WTC11 (cell line): ENCODE results near the gene CLN5. TPM values are rescaled to one million over a fixed set of nuclear protein-coding genes. Genes with fewer than 3 reads are reported as not detected.

Source experiments
- ATAC-seq: fragments of 200-7000 bp; cut with Tn5 transposase; 2 replicates; pipeline ENCODE4 v1.10.0; 2021; ENCODE audit warnings: mild to moderate bottlenecking, moderate library complexity
- CTCF ChIA-PET: fragments of 300-600 bp; sonication (Branson Sonifier 250); formaldehyde crosslinking; loops from one replicate; lab custom pipeline; 2021; ENCODE audit warnings: antibody characterized with exemption; lab: Charles Lee
- POLR2A ChIA-PET: fragments of 350-600 bp; sonication (Branson Sonifier 250); formaldehyde crosslinking; loops from one replicate; lab custom pipeline; 2021; ENCODE audit warnings: antibody characterized with exemption; lab: Charles Lee
- DNase-seq: peaks from one replicate; pipeline ENCODE4 v3.0.0; 2021; ENCODE audit warnings: low spot score
- H3K27ac Mint-ChIP-seq: 2 replicates; pipeline ENCODE4 v1.8.0; 2021; ENCODE audit warnings: mixed read lengths
- H3K27me3 Mint-ChIP-seq: 2 replicates; pipeline ENCODE4 v1.8.0; 2021; ENCODE audit warnings: low read depth, mild to moderate bottlenecking, moderate library complexity, mixed read lengths
- H3K36me3 Mint-ChIP-seq: 2 replicates; pipeline ENCODE4 v1.8.0; 2021; ENCODE audit warnings: mixed read lengths
- H3K4me1 Mint-ChIP-seq: 2 replicates; pipeline ENCODE4 v1.8.0; 2022; ENCODE audit warnings: mixed read lengths
- H3K4me3 Mint-ChIP-seq: 2 replicates; pipeline ENCODE4 v1.8.0; 2021; ENCODE audit warnings: mild to moderate bottlenecking, moderate library complexity, mixed read lengths
- H3K9me3 Mint-ChIP-seq: 2 replicates; pipeline ENCODE4 v1.8.0; 2021; ENCODE audit warnings: mixed read lengths
- ATF1 ChIP-seq: sonication (generic); formaldehyde crosslinking; IDR thresholded peaks from 2 replicates; pipeline ENCODE4 v1.8.1; 2023; ENCODE audit warnings: mild to moderate bottlenecking, moderate library complexity, missing genetic modification reagents
- ATF2 ChIP-seq: sonication (generic); formaldehyde crosslinking; IDR thresholded peaks from 2 replicates; pipeline ENCODE4 v1.8.1; 2022; ENCODE audit warnings: low read depth, missing genetic modification reagents, borderline replicate concordance
- CREB1 ChIP-seq: sonication (generic); formaldehyde crosslinking; IDR thresholded peaks from 2 replicates; pipeline ENCODE4 v1.8.0; 2023; ENCODE audit warnings: mild to moderate bottlenecking, missing genetic modification reagents
- CREM ChIP-seq: sonication (generic); formaldehyde crosslinking; IDR thresholded peaks from 2 replicates; pipeline ENCODE4 v1.8.1; 2022; ENCODE audit warnings: mild to moderate bottlenecking, missing genetic modification reagents, moderate library complexity
- E2F5 ChIP-seq: sonication (generic); formaldehyde crosslinking; IDR thresholded peaks from 2 replicates; pipeline ENCODE4 v1.8.1; 2022; ENCODE audit warnings: mild to moderate bottlenecking, moderate library complexity, missing genetic modification reagents
- ELF4 ChIP-seq: sonication (generic); formaldehyde crosslinking; IDR thresholded peaks from 2 replicates; pipeline ENCODE4 v1.8.1; 2022; ENCODE audit warnings: low read depth, mild to moderate bottlenecking, moderate library complexity, missing genetic modification reagents
- FOXJ3 ChIP-seq: sonication (generic); formaldehyde crosslinking; IDR thresholded peaks from 2 replicates; pipeline ENCODE4 v1.9.0; 2021; ENCODE audit warnings: missing genetic modification reagents, mild to moderate bottlenecking, borderline replicate concordance
- HMGA2 ChIP-seq: fragments of 250-450 bp; sonication (Bioruptor Pico); IDR thresholded peaks from 2 replicates; pipeline ENCODE4 v1.4.0; 2021; ENCODE audit warnings: mild to moderate bottlenecking, moderate library complexity
- NFATC4 ChIP-seq: fragments of 250-450 bp; sonication (Bioruptor Pico); IDR thresholded peaks from 2 replicates; pipeline ENCODE4 v1.9.0; 2021; ENCODE audit warnings: mild to moderate bottlenecking
- NFYB ChIP-seq: sonication (generic); formaldehyde crosslinking; conservative IDR thresholded peaks from 2 replicates; pipeline ENCODE4 v1.8.0; 2022; ENCODE audit warnings: low read depth, missing genetic modification reagents
- NR3C1 ChIP-seq: sonication (generic); formaldehyde crosslinking; conservative IDR thresholded peaks from 2 replicates; pipeline ENCODE4 v1.8.1; 2023; ENCODE audit warnings: low read depth, mild to moderate bottlenecking, missing genetic modification reagents
- PRRX2 ChIP-seq: fragments of 250-450 bp; sonication (Bioruptor Pico); IDR thresholded peaks from 2 replicates; pipeline ENCODE4 v1.8.0; 2021; ENCODE audit warnings: mild to moderate bottlenecking
- RELA ChIP-seq: sonication (generic); formaldehyde crosslinking; IDR thresholded peaks from 2 replicates; pipeline ENCODE4 v1.8.1; 2022; ENCODE audit warnings: missing genetic modification reagents, mild to moderate bottlenecking, borderline replicate concordance
- SMAD3 ChIP-seq: sonication (generic); formaldehyde crosslinking; IDR thresholded peaks from 2 replicates; pipeline ENCODE4 v1.8.0; 2022; ENCODE audit warnings: missing genetic modification reagents, mild to moderate bottlenecking, borderline replicate concordance
- SOX15 ChIP-seq: fragments of 250-450 bp; sonication (Bioruptor Pico); IDR thresholded peaks from 2 replicates; pipeline ENCODE4 v1.9.0; 2021; ENCODE audit warnings: mild to moderate bottlenecking
- TEAD4 ChIP-seq: sonication (generic); formaldehyde crosslinking; IDR thresholded peaks from 2 replicates; pipeline ENCODE4 v1.8.0; 2022; ENCODE audit warnings: mild to moderate bottlenecking, missing genetic modification reagents
- USF1 ChIP-seq: sonication (generic); formaldehyde crosslinking; IDR thresholded peaks from 2 replicates; pipeline ENCODE4 v1.8.0; 2022; ENCODE audit warnings: mild to moderate bottlenecking, missing genetic modification reagents
- ZNF532 ChIP-seq: fragments of 250-450 bp; sonication (Bioruptor Pico); IDR thresholded peaks from 2 replicates; pipeline ENCODE4 v1.9.0; 2021; ENCODE audit warnings: mild to moderate bottlenecking, borderline replicate concordance
- total RNA-seq: library from RNA; stranded (reverse); gene quantifications from 3 replicates; pipeline ENCODE4 v1.2.3, GENCODE V29; 2021
- TF ChIP-seq, protein P1 (sequence below): sonication (generic); formaldehyde crosslinking; IDR thresholded peaks from 2 replicates; pipeline ENCODE4 v1.8.0; 2023; ENCODE audit warnings: missing genetic modification reagents
- TF ChIP-seq, protein P2 (sequence below): sonication (generic); formaldehyde crosslinking; IDR thresholded peaks from 2 replicates; pipeline ENCODE4 v1.8.1; 2023; ENCODE audit warnings: mild to moderate bottlenecking, missing genetic modification reagents
- TF ChIP-seq, protein P3 (sequence below): fragments of 250-450 bp; sonication (Bioruptor Pico); IDR thresholded peaks from 2 replicates; pipeline ENCODE4 v1.9.0; 2021; ENCODE audit warnings: mild to moderate bottlenecking
- TF ChIP-seq, protein P4 (sequence below): sonication (generic); formaldehyde crosslinking; IDR thresholded peaks from 2 replicates; pipeline ENCODE4 v1.8.1; 2022; ENCODE audit warnings: mild to moderate bottlenecking, missing genetic modification reagents, moderate library complexity, borderline replicate concordance
- TF ChIP-seq, protein P5 (sequence below): sonication (generic); formaldehyde crosslinking; IDR thresholded peaks from 2 replicates; pipeline ENCODE4 v1.8.1; 2023; ENCODE audit warnings: mild to moderate bottlenecking, moderate library complexity, missing genetic modification reagents

Gene CLN5
- total RNA-seq, 1 experiment from 2014 or later, result 9.2 TPM

DNA sequence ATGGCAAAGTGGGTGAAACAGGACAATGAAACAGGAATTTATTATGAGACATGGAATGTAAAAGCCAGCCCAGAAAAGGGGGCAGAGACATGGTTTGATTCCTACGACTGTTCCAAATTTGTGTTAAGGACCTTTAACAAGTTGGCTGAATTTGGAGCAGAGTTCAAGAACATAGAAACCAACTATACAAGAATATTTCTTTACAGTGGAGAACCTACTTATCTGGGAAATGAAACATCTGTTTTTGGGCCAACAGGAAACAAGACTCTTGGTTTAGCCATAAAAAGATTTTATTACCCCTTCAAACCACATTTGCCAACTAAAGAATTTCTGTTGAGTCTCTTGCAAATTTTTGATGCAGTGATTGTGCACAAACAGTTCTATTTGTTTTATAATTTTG is 8.6 kb downstream of the CLN5 start:
- Mint-ChIP-seq H3K27me3 (no peaks in the 10 kb centered on the region), H3K9me3 (no peaks in the 10 kb centered on the region), H3K4me1 (peaks cover 3% of the 10 kb centered on the region; the same call in 1 of the 2 replicates), H3K36me3 (peaks cover 16% of the 10 kb centered on the region), H3K27ac (no peak overlapping the region), H3K4me3 (no peak overlapping the region)
- no peak for TF ChIP-seq NFATC4 (CRISPR knock-in tag)
- TF ChIP-seq ATF2, result no peak
- no peak for TF ChIP-seq E2F5 (CRISPR knock-in tag)
- TF ChIP-seq, protein P1, sequence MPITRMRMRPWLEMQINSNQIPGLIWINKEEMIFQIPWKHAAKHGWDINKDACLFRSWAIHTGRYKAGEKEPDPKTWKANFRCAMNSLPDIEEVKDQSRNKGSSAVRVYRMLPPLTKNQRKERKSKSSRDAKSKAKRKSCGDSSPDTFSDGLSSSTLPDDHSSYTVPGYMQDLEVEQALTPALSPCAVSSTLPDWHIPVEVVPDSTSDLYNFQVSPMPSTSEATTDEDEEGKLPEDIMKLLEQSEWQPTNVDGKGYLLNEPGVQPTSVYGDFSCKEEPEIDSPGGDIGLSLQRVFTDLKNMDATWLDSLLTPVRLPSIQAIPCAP (CRISPR knock-in tag), result no peak
- TF ChIP-seq ATF1 (CRISPR knock-in tag), result no peak
- no peak for TF ChIP-seq NR3C1
- no peak for TF ChIP-seq SMAD3 (CRISPR knock-in tag)
- no peak for TF ChIP-seq CREB1 (CRISPR knock-in tag)
- no peak for TF ChIP-seq ELF4 (CRISPR knock-in tag)
- TF ChIP-seq, protein P2, sequence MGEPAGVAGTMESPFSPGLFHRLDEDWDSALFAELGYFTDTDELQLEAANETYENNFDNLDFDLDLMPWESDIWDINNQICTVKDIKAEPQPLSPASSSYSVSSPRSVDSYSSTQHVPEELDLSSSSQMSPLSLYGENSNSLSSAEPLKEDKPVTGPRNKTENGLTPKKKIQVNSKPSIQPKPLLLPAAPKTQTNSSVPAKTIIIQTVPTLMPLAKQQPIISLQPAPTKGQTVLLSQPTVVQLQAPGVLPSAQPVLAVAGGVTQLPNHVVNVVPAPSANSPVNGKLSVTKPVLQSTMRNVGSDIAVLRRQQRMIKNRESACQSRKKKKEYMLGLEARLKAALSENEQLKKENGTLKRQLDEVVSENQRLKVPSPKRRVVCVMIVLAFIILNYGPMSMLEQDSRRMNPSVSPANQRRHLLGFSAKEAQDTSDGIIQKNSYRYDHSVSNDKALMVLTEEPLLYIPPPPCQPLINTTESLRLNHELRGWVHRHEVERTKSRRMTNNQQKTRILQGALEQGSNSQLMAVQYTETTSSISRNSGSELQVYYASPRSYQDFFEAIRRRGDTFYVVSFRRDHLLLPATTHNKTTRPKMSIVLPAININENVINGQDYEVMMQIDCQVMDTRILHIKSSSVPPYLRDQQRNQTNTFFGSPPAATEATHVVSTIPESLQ, result no peak
- no peak for TF ChIP-seq RELA
- TF ChIP-seq, protein P3, sequence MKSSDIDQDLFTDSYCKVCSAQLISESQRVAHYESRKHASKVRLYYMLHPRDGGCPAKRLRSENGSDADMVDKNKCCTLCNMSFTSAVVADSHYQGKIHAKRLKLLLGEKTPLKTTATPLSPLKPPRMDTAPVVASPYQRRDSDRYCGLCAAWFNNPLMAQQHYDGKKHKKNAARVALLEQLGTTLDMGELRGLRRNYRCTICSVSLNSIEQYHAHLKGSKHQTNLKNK (CRISPR knock-in tag), result no peak
- TF ChIP-seq SOX15 (CRISPR knock-in tag), result no peak
- no peak for ATAC-seq
- no peak for DNase-seq
- ChIA-PET POLR2A (no interaction called here), CTCF (no interaction called here)

DNA sequence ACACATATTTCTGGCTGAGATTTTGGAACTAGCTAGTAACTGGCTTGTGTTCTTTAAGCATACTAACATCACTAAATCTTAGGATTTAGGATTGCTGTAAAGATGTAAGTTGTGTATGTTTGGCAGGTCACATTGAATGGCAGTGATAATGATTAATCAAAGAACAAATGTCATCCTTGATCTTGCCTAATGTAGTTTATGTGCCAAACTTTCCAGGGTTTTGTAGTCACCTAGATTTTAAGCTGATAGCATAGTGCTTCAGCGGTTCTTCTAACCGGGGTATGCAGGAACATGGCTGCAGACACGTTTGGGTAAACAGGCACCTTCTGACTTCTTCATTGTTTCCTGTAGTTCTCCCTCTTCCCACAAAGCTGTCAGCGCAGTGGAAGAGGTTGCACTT is 9.7 kb downstream of the CLN5 start:
- no peak for ATAC-seq
- CTCF ChIA-PET, result interaction anchor here (0.7 to 2.2 kb wide), 5 partner anchors 9 to 136 kb away, joined by 3 to 12 read pairs (median 3); partner anchors contain the start of gene CLN5
- peak overlapping the region; percentile 73; the same call in 1 of the 2 replicates for H3K27ac Mint-ChIP-seq
- TF ChIP-seq CREM (CRISPR knock-in tag) (no peak), TEAD4 (CRISPR knock-in tag) (no peak), ZNF532 (no peak), PRRX2 (no peak), NFYB (CRISPR knock-in tag) (no peak), HMGA2 (CRISPR knock-in tag) (no peak), USF1 (no peak), FOXJ3 (CRISPR knock-in tag) (no peak)
- TF ChIP-seq, protein P4, sequence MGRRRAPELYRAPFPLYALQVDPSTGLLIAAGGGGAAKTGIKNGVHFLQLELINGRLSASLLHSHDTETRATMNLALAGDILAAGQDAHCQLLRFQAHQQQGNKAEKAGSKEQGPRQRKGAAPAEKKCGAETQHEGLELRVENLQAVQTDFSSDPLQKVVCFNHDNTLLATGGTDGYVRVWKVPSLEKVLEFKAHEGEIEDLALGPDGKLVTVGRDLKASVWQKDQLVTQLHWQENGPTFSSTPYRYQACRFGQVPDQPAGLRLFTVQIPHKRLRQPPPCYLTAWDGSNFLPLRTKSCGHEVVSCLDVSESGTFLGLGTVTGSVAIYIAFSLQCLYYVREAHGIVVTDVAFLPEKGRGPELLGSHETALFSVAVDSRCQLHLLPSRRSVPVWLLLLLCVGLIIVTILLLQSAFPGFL (CRISPR knock-in tag), result no peak
- TF ChIP-seq, protein P5, sequence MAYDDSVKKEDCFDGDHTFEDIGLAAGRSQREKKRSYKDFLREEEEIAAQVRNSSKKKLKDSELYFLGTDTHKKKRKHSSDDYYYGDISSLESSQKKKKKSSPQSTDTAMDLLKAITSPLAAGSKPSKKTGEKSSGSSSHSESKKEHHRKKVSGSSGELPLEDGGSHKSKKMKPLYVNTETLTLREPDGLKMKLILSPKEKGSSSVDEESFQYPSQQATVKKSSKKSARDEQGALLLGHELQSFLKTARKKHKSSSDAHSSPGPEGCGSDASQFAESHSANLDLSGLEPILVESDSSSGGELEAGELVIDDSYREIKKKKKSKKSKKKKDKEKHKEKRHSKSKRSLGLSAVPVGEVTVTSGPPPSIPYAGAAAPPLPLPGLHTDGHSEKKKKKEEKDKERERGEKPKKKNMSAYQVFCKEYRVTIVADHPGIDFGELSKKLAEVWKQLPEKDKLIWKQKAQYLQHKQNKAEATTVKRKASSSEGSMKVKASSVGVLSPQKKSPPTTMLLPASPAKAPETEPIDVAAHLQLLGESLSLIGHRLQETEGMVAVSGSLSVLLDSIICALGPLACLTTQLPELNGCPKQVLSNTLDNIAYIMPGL (CRISPR knock-in tag), result no peak

More for the DNA sequence above, 9.7 kb downstream of the CLN5 start:
- no peak overlapping the region for H3K4me3 Mint-ChIP-seq
- H3K9me3 Mint-ChIP-seq, result no peaks in the 10 kb centered on the region
- no peaks in the 10 kb centered on the region for H3K27me3 Mint-ChIP-seq
- POLR2A ChIA-PET, result interaction anchor here (1.8 kb wide), 1 partner anchor 9 kb away, joined by 5 read pairs; the partner anchor contains the start of gene CLN5
- DNase-seq, result no peak
- peaks cover 3% of the 10 kb centered on the region; the same call in 1 of the 2 replicates for H3K4me1 Mint-ChIP-seq
- H3K36me3 Mint-ChIP-seq, result peaks cover 13% of the 10 kb centered on the region
